SK-MEL-5 (cell line): ENCODE measurements around the gene ASPG. TPM values are rescaled to one million over a fixed set of nuclear protein-coding genes. Genes with fewer than 3 reads are reported as not detected.

Experiments used
- DNase-seq: peaks from one replicate; pipeline ENCODE4 v3.0.0-alpha.2; 2016; ENCODE audit warnings: low read depth, low spot score
- in situ Hi-C: cut with HindIII; loops from 2 replicates; pipeline ENCODE4 v1.10.0; 2016; ENCODE audit warnings: low sequenced_read_pairs, high pct_unique_total_duplicates, low pct_unique_long_range_greater_than_20kb
- total RNA-seq: library from RNA; depleted of rRNA; stranded (reverse); fragments of >200 nt; shearing (Covaris generic); gene quantifications from 2 replicates; pipeline ENCODE4 v1.2.3, GENCODE V29; 2014

The ASPG gene
- total RNA-seq, 1 experiment from 2014 or later, result 1.3 TPM

DNA sequence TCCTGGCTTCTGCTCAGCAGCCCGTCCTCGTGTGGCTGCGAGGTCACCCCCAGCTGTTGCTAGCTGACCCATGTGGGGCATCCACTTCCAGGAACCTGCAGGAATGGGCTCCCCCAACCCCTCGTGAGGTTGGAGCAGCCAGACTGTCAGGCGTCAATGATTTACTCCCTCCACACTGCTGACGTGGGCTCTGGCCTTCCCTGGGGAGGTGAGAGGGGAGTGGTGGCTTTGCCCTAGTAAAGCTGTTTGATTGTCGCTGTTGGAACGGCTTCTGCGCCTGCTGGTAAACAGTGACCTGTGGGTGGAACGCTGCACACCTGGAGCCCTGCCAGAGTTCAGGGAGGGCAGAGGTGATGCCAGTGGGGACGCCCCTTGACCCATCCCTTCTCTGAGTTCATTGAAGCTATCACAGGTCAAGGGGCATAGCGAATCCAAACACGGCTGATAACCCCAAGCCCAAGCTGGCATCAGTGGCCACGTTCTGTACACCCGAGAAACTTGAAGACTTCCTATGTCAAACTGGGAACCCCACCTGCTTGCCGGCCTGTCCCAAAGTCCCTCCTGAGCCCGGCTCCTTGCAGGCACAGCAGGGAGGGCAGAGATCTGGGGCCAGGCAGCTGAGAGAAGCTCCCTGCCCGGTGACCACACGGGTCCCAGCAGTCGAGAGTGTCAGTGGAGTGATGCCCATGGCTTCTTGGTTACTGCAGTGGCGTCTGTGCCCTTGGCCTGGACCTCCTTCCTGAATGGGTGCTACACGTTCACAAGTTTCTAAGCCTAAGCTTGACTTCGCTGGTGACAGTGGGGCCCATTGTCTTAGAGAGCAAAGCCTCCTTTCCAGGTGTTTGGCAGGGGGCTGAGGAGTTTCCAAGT, 2.7 kb downstream of the ASPG start:
- no peak for DNase-seq
- in situ Hi-C loops, result no loop called here

DNA sequence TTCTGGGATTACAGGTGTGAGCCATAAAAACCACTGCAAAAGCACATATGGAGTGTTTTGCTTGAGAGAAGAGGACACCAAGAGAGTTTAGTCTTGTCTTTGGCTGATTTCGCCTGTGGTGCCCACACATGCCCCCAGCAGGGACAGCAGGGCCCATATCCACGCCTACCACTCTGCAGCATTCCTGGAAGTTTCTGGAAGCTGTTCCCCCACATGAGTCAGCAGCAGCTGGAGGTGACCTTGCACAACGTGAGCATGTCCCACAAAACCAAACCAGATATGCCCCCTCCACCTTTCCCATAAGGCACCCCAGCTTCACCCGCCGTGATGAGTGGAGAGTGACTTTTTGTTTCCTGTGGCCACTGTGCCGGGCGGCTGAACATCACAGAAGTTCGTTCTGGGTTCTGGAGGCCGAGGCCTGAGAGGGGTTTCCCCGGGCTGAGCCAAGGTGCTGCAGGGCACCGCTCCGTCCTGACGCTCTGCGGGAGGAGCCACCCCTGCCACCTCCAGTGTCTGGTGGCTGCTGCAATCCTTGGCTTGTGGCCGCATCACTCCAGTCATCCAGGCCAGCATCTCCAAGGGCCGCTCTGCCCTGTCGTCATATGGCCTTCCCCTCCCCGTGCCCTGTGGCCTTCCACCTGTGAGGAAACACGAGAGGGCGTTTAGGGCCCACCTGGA, 4.7 kb downstream of the ASPG start:
- no peak for DNase-seq
- in situ Hi-C loops, result no loop called here

DNA sequence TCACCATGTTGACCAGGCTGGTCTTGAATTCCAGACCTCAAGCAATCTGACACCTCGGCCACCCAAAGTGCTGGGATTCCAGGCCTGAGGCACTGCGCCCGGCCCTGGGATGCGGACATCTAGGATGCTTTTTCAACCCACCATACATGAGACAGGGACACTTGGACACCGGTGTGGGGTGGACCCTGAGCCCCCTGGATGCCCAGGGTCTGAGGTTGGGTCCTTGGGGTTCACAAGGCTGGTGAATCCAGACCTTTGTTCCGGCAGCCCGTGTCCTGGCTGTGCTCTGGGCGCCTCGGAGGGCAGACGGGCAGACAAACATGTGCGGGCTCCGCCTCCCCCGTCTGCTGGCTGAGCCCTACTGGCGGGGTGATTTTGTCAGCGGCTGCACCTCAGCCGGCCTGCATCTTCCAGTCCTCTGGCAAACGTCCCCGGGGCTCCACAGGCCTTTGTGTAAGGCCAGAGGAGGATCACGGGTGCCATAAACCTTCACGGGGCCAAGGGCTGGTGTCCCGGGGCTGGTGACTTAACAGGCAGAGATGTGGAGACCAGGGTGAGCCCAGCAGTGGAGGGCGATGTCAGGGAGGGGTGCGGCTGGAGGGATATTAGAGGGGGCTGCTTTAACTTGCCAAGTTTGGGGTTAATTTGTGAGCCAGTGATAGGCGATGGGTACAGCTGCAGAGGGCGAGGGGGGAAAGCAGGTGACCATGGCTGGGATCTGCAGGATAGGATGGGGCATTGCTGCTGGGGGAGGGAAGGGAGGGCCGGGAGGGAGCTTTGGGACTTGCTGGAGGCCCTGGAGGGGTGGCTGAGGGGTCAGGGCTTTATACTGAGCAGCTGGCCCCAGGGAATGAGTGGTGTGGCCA, 5.8 kb downstream of the ASPG start:
- in situ Hi-C loops, result no loop called here
- no peak for DNase-seq

DNA sequence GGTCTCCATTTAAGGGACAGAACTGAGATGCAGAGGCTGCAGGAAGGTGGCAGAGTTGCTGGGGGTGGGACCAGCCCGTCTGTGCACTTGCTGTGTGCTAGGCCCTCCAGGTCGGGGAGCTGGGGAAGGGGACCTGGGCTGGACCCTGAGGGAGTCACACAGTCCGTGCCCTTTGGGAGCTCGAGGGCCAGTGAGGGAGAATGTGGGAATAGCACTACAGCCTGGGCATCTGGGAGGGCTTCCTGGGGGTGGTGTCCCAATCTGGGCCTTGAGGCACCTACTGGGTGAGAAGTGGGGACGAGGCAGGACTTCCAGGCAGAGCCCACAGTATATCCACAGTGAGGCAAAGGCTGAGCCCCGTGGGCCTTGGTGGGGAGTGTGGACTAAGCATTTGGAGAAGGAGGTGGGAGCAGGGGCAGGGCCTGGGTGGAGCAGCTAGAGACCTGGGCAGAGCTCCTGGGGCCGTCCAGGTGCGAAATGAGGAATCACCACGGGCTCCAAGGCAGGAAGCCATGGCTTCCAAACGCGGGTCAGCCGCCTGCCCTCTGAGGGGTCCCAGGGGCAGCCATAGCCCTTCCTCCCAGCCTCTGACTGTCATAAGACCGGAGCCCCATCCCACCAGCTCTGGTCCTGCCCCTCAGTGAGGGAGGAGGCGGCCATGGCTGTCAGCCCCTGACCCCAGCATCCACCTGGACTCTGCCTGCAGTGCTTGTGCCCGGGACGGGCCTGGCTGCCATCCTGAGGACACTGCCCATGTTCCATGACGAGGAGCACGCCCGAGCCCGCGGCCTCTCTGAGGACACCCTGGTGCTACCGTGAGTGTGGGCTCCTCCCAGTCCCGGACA, 6.6 kb downstream of the ASPG start:
- no peak for DNase-seq
- in situ Hi-C loops, result no loop called here

DNA sequence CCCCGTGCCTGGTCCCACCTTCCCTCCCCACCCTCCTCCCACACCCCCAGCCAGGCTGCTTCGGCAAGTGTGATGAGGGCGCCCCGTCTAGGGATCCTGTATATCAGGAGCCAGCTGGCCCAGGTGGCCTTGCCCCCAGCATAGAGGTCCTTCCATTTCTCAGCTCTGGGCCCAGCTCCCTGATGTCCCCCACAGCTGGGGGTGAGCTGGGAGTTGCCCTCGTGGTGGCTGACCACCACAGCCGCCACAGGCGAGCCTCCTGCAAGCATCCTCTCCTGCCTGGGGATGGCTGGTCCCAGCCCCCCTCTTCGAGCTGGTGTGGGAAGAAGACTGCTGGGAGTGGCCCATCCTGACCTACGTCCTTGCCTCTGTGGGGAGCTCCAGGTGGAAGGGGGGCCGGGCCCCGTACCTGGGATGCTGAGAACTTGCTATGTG, 7.4 kb downstream of the ASPG start:
- DNase-seq, result no peak
- in situ Hi-C loops, result no loop called here

DNA sequence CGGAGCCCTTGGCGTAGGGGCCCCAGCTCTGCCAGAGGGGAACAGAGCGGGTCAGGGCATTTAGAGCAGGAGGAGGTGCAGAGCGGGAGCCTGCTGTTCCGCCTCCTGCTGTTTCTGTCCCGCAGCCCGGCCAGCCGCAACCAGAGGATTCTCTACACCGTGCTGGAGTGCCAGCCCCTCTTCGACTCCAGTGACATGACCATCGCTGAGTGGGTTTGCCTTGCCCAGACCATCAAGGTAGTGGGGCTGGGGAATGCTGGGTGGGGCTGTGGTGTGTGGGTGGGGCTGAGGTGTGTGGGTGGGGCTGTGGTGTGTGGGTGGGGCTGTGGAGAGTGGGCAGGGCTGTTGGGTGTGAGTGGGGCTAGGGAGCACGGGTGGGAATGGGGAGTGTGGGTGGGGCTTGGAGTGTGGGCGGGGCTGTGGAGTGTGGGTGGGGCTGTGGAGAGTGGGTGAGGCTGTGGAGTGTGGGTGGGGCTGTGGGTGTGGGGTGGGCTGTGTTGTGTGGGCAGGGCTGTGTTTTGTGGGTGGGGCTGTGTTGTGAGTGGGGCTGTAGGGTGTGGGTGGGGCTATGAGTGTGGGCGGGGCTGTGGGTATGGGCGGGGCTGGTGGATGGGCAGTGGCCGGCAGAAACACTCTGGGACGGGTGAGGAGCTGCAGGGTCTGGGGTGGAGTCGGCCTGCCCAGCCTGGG, 8.0 kb downstream of the ASPG start:
- in situ Hi-C loops, result no loop called here
- peak; percentile 51 for DNase-seq

DNA sequence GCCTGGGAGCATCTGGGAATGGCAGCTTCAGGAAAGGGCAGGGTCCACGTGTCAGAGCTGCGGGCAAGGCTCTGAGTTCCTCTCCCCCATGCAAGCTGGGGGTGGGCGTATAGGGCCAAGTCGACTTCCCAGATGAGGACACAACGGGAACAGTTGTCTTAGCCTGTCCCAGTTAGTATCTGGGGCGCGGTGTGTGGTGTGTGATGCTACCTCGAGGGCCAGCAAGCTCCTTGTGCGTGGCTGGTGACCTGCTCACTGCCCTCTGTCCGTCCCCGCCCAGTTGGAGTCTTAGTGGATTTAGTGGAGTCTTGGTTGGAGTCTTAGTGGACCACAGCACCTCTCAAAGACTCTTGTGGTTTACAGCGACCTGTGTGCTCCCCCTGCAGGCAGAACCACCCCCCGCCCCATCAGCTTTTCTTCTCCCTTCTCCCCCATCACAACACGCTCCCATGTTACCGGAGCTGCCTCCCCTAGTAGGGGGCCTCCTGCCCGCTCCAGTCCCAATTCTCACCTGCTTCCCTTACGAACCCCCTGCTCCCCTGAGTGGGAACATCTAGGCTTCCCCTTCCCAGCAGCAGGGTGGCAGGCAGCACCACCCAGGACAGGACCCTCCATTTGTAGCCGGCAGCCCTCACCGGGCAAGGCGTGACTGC, 8.7 kb downstream of the ASPG start:
- in situ Hi-C loops, result no loop called here
- DNase-seq, result no peak

DNA sequence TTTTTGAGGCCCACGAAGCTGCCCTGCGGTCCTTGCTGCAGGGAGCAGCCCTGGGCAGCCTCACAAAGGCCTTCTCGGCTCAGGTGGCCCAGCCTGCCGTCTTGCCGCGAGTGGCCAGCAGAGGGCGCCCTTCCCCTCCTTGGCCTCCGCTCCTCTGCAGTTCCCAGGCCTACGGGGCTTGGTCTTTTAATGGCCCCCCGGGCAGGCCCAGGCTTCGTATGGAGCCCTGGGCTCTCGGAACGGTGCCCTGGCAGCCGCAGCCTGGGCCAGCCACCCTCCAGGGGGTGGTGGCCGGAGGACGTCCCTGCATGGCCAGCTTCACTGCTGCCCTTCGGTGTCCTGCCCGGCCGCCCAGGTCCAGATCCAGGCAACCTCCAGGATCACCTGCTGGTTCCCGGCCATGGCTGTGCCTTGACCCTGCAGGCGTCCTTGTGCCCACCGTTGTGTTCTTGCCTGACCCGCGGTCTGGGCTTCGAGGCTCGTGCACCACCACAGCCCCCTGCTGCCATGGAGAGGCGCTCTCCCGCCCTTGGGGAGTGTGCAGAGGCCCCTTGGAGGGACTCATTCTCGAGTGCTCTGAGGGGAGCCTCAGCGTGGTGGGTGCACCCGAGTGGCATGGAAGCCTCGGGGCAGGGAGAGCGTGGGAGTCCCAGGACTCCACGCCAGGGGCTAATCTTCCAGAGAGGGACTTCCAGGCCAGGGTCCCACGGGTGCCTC, 9.4 kb downstream of the ASPG start:
- DNase-seq, result peak; percentile 60
- in situ Hi-C loops, result no loop called here

DNA sequence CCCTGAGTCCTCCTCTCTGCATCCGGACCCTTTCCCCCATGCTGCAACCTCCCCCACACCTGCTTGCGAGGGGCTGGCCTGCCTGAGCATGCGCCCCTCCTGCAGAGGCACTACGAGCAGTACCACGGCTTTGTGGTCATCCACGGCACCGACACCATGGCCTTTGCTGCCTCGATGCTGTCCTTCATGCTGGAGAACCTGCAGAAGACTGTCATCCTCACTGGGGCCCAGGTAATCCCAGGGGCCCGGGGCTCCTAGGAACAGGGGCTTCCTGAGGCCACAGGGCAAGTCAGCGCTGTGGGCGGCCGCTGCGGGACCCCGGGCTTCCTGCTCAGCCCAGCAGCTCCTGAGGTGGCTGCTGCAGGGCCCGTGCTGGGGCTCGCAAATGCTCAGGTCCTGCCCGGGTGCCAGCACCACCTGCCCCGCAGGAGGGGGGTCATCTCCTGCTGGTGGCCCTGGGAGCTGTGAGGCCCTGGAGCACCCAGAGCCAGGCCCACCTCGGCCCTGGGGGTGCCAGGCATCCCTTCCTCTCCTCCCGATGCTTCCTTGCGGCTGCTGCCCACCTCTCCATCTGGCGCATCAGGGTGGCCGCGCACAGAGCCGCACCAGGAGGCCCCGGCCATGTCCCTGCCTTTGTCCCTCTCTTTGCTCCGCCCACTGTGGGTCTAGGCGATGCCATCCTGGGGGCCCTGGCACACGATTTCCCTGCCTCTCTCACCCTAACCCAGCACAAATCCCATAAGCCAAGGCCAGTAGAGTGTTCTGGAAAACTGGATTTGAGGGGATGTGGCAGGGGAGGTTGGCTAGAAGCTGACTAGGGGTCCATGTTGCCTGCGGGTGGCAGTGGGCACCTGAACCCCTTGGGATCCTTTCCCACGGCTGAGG, 10.2 kb downstream of the ASPG start:
- in situ Hi-C loops, result no loop called here

DNA sequence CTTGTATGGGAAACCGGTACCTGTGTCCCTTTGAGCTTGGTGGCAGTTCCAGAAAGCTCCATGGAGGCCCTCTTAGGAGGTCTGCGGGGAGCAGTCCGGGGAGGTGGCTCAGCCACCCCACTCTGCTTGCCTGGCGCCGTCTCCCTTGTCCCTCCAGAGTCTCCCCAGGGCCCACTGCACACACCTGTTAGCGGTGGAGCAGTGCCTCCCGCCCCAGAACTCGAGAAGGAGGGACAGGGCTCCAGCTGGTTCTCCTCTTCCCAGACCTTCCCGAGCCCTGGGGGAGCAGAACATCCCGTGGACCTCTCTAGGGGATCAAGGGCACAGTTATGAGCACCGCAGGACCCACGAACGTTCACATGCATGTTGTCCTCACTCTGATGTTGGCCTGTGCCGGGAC, 10.8 kb downstream of the ASPG start:
- in situ Hi-C loops, result no loop called here
- no peak for DNase-seq

More for the DNA sequence above, 10.2 kb downstream of the ASPG start:
- no peak for DNase-seq

DNA sequence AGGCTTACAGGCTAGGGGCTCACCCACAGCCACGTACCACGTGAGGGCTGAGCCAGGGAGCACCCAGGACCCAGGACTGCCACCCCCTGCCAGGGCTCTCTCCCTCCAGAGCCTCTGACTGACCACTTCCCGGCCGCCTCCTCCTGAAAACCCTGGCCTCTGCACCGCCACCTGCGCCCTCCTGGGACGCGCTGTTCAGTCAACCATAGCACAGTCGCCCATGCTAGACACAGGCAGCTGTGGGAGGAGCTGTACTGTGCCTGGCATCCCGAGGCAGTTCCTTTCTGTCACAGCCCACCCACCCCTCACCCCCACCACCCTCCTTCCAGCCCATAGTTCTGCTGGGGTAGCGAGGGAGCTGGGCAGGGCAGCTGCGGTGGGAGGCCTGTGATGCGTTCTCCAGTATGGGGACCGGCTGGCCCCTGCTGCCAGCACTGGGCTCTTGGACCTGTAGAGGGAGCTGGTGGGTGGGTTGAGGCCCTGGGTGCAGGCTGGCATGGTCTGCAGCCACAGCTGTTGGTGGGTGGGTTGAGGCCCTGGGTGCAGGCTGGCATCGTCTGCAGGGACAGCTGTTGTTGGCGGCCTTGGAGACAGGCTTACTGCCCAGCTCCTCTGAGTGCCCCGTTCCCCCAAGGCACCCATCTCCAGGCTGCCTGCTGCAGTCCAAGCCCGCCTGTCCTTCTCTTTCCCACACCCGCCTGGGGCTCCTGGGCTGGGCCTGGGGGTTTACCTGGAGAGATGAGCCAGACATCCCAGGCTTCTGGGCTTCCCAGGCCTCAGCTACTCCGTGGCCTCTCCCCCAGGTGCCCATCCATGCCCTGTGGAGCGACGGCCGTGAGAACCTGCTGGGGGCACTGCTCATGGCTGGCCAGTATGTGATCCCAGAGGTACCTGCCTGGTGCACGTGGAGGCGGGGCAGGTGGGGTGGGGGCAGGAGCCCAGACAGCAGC, 11.5 kb downstream of the ASPG start:
- DNase-seq, result peak; percentile 32
- in situ Hi-C loops, result no loop called here

DNA sequence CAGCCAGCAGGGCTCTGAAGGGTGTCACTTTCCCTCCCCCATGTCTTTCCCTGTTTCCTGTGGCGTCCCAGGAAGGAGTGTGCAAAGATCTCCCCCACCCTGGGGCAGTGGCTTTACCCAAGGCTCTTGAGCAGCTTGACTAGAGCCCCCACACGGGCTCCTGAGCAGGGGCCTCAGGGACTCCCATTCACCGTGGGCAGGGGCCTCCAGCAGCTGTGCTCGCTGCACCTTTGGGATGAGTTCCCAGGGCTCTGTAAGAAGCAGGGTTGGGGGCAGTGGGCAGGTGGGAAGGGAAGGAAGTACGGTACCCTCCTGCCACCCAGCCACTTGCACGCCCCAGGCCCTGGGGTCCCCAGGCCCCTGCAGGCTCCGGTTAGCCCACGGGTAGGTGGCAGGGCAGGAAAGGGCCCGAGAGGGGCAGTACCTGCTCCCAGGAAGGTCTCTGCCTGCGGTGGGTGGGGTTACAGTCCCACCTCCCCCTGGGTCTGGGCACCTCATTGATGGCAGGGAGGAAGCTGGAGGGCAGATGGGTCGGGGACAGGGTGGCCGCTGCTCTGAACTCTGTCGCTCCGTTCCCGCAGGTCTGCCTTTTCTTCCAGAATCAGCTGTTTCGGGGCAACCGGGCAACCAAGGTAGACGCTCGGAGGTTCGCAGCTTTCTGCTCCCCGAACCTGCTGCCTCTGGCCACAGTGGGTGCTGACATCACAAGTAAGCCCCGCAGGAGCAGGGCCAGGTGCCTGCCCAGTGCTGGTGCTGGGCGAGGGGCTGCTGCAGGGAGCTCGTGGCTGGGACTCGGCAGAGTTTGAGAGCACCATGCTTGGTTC, 13.0 kb downstream of the ASPG start:
- DNase-seq, result no peak
- in situ Hi-C loops, result no loop called here
